GM21619 (cell line): ENCODE data around the gene CACNB4.
"Not testable (repeated sequence)": the region's sequence is repeated elsewhere in the genome, so short reads cannot be mapped to it uniquely, and the experiment has no call there.

ENCODE experiments used
- ATAC-seq: cut with Tn5 transposase; IDR thresholded peaks from one replicate; pipeline ENCODE4 v1.9.1; 2021; ENCODE audit not compliant: unreplicated experiment

Gene CACNB4

GRCh38 chr2:152024477-152024876 is 74.4 kb downstream of the CACNB4 start:
- no peak for ATAC-seq

GRCh38 chr2:152022090-152022489 is 76.8 kb downstream of the CACNB4 start:
- no peak for ATAC-seq

GRCh38 chr2:152021001-152021400 is 77.8 kb downstream of the CACNB4 start:
- not testable (repeated sequence) for ATAC-seq

GRCh38 chr2:152019732-152020131 is 79.1 kb downstream of the CACNB4 start:
- no peak for ATAC-seq

GRCh38 chr2:152016181-152017120 is 82.4 kb downstream of the CACNB4 start:
- ATAC-seq = no peak

- no peak for ATAC-seq
These were observed 83.3 kb downstream of the CACNB4 start for GRCh38 chr2:152015552-152015951.

- ATAC-seq = no peak
These were observed 86.1 kb downstream of the CACNB4 start for GRCh38 chr2:152012697-152013096.

GRCh38 chr2:152011724-152012123 is 87.1 kb downstream of the CACNB4 start:
- ATAC-seq = no peak

- ATAC-seq = no peak
These were observed 93.2 kb downstream of the CACNB4 start for GRCh38 chr2:152005607-152006006.

GRCh38 chr2:152003283-152003682 is 95.6 kb downstream of the CACNB4 start:
- ATAC-seq = not testable (repeated sequence)

GRCh38 chr2:151999053-151999452 is 99.8 kb downstream of the CACNB4 start:
- peak; percentile 66 for ATAC-seq

GRCh38 chr2:151996243-151997003 is 102.4 kb downstream of the CACNB4 start:
- no peak for ATAC-seq

GRCh38 chr2:151995161-151995557 is 103.7 kb downstream of the CACNB4 start:
- ATAC-seq = no peak

- ATAC-seq = not testable (repeated sequence)
These were observed 104.7 kb downstream of the CACNB4 start for GRCh38 chr2:151994178-151994577.

- no peak for ATAC-seq
These were observed 107.8 kb downstream of the CACNB4 start for GRCh38 chr2:151991010-151991409.

GRCh38 chr2:151989378-151989777 is 109.5 kb downstream of the CACNB4 start:
- ATAC-seq = no peak

GRCh38 chr2:151987484-151987883 is 111.4 kb downstream of the CACNB4 start:
- ATAC-seq = no peak

- ATAC-seq = no peak
These were observed 114.3 kb downstream of the CACNB4 start for GRCh38 chr2:151984424-151985083.

GRCh38 chr2:151983221-151983620 is 115.6 kb downstream of the CACNB4 start:
- ATAC-seq = no peak

- no peak for ATAC-seq
These were observed 117.0 kb downstream of the CACNB4 start for GRCh38 chr2:151981886-151982285.

- ATAC-seq = no peak
These were observed 119.2 kb downstream of the CACNB4 start for GRCh38 chr2:151979694-151980093.
